Stimulated activated CD4-positive, alpha-beta T cell treated with anti-CD3 and anti-CD28 coated beads, Interleukin-12 subunit alpha, Interleukin-12 subunit beta, amount 100 ng/mL, for 24 hours (primary cell): ENCODE data around the gene ARHGAP31.
"Not testable (repeated sequence)": the region's sequence is repeated elsewhere in the genome, so short reads cannot be mapped to it uniquely, and the experiment has no call there.

Experiments
- DNase-seq, 2 experiments: peaks; one replicate each; pipeline ENCODE4 v3.0.0-alpha.2; 2020; ENCODE audit warnings: low read depth in 2 of 2

Gene ARHGAP31, protein sequence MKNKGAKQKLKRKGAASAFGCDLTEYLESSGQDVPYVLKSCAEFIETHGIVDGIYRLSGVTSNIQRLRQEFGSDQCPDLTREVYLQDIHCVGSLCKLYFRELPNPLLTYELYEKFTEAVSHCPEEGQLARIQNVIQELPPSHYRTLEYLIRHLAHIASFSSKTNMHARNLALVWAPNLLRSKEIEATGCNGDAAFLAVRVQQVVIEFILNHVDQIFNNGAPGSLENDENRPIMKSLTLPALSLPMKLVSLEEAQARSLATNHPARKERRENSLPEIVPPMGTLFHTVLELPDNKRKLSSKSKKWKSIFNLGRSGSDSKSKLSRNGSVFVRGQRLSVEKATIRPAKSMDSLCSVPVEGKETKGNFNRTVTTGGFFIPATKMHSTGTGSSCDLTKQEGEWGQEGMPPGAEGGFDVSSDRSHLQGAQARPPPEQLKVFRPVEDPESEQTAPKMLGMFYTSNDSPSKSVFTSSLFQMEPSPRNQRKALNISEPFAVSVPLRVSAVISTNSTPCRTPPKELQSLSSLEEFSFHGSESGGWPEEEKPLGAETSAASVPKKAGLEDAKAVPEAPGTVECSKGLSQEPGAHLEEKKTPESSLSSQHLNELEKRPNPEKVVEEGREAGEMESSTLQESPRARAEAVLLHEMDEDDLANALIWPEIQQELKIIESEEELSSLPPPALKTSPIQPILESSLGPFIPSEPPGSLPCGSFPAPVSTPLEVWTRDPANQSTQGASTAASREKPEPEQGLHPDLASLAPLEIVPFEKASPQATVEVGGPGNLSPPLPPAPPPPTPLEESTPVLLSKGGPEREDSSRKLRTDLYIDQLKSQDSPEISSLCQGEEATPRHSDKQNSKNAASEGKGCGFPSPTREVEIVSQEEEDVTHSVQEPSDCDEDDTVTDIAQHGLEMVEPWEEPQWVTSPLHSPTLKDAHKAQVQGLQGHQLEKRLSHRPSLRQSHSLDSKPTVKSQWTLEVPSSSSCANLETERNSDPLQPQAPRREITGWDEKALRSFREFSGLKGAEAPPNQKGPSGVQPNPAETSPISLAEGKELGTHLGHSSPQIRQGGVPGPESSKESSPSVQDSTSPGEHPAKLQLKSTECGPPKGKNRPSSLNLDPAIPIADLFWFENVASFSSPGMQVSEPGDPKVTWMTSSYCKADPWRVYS (N-terminal part only)

DNA sequence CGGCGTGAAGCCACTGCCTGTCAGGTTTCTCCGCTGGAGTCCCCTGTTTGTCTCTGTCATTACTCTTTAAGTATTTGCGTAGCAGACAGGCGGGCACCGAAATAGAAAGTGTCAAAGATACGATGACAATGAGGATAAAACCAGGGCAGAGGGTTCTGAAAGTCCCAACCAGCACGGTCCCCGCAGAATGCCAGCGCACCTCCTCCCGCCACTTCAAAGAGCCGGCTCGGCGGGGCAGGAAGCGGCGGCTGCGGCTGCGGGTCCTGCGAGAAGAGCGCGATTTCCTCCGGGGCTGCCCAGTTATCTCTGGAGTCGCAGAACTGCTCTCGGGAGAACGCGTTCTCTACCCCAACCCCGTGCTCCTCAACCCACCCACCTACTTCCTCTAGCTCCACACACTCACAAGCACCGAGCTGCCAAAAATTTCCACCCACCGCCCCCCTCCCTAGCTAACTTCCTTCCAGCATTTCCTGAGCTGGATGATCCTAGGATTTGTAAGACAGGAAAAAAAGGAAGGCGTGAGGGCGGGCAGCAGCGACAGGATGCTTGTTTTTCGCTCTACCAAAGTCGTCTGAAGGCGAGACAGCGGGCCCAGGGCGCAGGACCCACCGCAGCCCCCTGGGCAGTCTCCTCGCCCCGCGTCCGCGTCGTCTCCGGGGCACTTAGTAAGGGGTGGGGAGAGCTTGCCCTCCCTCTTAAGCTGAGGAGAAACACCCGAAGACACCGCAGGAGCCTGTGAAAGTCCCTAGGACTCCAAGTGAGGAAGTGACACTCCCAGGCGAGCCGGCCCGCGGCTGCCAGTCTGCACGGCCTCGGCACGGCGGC, at the start of gene ARHGAP31:
TSS of gene ARHGAP31 (plus strand) at position 513 of the 825 bp plus-strand sequence. CDS start 522 bp downstream, outside the sequence.
- DNase-seq = peak; percentile 75 to 85

DNA sequence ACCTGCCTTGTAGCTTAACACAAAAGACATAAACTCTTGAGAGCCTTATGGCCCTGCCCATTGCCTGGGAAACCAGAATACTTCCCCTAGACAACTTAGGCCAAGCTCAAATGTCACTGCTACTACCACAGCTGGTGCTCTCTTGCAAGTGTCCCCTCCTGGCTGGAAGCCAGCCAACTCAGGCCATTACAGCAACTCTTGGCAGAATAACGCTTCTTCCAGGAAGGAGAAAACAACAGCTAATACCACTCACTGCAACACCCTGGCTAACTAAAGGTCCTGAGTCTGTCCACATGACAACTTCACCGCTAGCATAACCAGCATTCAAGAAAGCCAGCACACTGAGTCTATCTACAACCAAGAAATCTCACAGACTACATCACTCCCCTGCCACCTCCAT, 48.4 kb upstream of the ARHGAP31 start:
- no peak for DNase-seq

DNA sequence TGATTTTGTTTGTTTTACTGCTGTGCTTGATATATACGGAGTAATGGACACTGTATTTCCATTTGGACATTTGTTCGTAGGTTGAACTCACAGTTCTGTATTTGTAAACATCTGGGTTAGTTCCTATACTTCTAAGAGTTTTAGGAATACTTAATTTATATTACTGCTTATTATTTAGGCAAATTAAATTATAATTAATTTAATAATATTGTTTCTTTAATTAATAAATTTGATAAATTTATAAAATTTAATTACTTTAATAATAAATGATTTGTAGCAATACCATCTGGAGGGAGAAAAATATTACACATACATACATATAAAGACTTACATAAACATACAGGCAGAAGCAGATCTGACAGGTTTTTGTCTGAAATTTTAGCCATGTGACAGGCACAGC, 39.0 kb upstream of the ARHGAP31 start:
- DNase-seq = no peak

DNA sequence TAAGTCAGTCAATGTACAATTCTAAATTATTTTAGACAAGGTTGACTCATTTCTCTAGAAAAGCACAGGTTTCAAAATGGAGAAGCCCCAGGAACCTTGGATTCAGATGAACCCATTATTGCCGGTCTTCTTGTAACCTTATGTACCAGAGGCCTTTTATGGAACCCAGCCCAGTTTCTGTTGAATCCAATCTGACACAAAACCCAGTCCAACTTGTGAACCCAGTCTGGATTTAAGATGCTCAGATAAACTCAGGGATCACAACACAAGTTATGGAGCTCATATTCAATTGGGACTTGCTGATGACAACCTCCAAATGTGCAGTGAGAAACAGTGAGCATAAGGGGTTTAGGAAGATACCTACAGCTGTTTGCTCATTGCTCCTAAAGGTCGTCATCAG, 37.1 kb upstream of the ARHGAP31 start:
- DNase-seq = no peak

DNA sequence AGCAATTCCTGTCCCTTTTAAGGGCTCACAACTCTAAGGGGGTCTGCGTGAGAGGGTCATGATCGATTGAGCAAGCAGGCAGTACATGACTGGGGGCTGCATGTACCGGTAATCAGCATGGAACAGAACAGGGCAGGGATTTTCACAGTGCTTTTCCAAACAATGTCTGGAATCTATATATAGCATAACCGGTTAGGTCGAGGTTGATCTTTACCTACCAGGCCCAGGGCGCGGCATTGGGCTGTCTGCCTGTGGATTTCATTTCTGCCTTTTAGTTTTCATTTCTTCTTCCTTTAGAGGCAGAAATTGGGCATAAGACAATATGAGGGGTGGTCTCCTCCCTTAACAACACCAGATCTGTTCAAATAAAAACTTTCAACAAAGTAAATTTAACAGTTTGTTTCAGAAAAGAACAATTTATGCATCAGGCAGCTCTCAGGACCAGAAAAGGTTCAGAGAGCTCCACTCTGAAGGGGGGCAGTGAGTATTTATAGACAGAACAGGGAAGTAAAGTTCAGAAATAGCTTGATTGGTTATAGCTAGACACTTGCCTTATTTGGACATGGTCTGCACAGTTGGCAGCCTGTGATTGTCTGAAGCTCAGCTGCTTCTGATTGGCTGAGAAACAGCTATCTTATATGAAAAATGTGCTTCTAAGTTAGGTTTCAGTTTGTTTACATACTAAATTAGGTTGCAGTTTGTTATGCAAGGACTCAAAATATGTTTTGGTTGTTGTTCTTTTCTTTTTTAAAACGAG, 36.4 kb upstream of the ARHGAP31 start:
- DNase-seq = no peak

DNA sequence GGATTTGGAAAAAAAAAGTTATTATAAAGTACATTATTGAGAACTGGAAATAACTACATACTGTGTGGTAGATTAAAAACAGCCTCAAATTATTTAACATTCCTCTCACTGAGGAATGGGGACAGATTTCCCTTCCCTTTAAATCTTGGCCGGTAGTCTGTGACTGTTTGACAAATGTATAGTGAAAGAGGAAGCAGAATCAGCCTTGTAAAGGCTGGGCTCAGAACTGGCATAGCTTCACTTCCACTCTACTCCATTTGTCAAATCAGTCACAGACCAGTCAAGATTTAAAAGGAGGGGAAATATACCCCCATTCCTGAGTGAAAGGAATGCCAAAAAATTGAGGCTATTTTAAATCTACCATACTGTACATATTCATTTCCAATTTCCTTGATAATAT, 35.3 kb upstream of the ARHGAP31 start:
- DNase-seq = no peak

DNA sequence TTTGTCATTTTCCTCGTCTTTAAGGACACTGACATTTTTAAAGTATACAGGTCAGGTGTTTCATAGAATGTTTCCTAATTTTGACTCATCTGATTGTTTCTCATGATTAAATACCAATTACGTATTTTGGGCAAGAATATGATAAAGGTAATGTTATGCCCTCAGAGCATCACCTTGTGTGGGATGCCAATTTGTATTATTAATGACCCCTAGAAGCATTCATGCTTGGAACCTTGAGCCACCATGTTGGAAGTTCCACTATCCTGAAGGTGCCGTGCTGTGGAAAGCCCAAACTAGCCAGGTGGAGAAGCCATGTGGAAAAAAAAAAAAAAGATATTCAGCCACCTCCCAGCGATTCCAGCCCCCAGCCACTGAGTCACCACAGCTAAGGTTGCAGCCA, 34.4 kb upstream of the ARHGAP31 start:
- no peak for DNase-seq

DNA sequence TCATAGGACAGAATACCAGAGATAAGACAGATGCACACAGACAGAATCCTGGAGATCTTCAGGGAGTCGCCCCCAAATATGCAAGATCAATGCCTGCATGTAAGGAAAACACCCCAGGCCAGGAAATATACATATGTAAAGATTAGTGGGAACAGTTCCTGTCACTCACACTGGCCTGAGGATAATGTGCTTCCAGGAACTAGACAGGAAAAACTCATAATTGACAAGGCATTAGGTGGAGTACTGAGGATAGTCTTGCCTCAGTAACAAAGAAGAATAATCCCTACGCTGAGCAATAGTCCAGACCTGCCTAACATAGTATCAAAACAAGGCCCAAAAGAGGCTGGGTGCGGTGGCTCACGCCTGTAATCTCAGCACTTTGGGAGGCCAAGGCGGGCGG, 33.1 kb upstream of the ARHGAP31 start:
- no peak for DNase-seq

DNA sequence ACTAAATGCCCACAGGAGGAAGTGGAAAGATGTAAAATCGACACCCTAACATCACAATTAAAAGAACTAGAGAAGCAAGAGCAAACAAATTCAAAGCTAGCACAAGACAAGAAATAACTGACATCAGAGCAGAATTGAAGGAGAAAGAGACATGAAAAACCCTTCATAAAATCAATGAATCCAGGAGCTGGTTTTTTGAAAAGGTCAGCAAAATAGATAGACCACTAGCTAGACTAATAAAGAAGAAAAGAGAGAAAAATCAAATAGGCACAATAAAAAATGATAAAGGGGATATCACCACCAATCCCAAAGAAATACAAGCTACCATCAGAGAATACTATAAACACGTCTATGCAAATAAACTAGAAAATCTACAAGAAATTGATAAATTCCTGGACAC, 24.0 kb upstream of the ARHGAP31 start:
- not testable (repeated sequence) for DNase-seq

DNA sequence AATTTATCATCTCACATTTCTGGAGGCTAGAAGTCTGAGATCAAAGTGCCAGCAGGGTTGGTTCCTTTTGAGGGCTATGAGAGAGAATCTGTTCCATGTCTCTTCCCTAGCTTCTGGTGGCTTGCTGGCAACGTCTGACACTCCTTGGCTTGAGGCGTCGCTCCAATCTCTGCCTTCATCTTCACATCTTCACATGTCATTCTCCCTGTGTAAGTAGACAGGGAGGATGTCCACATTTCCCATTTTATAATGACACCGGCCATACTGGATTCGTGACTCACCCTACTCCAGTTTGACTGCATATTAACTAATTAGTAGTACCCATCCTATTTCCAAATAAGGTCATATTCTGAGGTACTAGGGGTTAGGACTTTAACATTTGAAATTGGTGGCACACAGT, 17.5 kb upstream of the ARHGAP31 start:
- no peak for DNase-seq

DNA sequence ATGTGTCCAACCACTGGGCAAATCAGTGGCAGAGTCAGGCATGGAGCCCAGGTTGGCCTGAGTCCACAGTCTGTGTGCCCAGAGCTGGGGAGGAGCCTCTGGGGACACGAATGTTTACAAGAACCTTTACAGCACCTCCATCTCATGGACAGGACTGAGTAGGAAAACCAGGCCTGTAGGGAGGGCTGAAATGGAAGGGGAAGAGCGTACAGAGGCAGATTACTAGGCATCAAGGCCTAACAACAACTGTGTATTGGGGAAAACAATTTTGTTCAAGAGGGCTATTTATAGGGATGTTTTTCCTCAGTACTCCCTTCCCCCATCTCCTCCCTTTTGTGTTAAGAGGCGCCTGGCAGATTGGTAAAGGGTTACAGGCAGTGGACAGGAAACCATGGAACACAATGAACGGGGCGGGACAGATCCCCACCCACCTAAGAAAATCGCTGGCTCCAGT, 15.1 kb upstream of the ARHGAP31 start:
- DNase-seq = no peak

DNA sequence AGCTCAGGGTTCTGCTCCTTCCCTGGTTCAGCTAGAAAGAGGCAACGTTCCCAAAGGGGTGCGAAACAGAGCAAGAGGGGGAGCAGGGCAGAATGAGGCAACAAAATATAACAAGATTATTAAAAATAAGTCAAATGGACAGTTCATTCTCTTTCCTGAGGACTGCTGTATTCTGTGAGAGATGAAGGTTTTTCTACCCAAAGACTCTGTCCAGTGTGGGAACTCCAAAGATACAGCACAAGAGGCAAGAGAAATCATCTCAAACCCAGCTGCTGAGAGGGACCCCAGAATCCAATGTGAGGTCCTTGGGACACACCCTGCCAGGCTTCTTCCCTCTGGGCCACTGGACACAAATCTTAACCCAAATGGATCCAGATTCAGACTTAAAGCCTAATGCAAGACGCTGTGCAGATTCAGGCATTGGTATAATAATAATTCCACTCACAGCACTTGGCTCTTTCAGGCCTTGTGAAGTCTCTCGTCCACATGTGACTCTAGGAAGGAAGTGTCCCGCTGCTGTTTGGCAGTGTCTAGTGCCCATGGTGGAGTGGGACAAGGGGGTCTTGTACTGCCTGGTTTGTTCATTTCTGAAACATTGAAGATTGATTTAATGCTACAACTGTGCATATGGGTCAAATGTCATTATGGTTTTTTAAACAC, 14.5 kb upstream of the ARHGAP31 start:
- DNase-seq = no peak

DNA sequence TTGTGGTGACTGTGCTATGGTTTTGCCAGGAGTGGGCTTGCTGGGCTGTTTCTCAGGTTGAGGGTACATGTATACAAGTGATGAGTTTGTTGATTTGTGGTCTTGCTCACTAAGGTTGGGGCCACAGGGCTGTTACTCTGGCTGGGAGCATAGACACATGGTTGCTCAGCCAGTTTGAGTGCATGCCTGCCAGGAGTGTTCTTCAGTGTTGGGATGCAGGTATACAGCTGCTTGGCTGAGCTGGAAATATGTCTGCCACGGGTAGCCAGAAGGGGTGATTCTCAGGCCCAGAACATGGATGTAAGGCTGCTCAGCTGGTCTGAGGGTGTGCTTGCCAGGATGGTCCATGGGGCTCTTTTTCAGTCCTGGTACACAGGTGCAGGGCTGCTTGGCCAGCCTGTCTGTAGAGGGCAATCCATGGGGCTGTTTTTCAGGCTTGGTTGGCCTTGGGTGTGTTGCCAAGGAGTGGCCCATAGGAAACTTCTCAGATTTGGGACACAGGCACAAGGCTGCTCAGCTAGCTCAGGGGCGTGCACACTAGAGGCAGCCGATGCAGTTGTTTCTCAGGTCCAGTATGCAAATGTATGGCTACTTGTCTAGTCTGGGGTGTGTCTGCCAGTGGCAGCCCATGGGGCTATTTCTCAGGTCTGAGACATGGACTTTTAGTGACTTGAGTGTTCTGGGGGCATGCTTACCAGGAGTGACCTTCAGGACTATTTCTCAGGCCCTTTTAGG, 5.3 kb upstream of the ARHGAP31 start:
- DNase-seq = no peak

DNA sequence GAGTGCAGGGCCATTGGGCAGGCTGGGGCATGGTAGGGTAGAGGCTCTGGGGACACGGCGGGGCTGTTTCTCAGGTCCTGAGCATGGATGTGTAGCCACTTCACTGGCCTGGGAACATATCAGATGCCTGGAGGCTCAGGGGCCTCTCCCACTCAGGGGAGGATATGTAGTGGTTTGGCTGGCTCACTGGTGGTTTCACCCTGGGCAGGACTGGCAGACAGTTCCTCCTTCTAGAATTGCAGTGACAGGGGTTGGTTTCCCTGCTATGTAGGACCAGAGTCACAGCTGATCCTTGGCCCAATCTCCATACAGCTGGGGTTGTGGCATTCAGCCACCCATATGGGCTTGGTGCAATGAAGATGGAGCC, 4.8 kb upstream of the ARHGAP31 start:
- no peak for DNase-seq

DNA sequence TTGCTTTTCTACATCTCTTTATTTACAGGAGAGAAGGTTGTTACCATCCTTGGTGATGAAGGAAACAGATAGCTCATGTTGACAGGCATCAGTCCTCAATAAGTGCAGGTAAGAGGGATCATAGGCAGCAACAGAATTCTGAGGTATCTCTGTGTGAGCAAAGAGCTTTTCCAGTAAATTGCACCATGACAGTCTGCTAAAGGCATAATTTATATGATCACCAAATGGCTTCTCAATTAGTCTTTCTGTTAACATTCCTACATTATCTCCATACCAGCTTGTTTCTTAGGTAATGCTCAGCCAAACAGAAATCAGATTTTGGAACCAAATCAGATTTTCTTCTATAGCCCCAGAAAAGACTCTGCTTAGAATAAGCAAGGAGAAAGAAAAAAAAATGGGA, 3.6 kb upstream of the ARHGAP31 start:
- DNase-seq = no peak

DNA sequence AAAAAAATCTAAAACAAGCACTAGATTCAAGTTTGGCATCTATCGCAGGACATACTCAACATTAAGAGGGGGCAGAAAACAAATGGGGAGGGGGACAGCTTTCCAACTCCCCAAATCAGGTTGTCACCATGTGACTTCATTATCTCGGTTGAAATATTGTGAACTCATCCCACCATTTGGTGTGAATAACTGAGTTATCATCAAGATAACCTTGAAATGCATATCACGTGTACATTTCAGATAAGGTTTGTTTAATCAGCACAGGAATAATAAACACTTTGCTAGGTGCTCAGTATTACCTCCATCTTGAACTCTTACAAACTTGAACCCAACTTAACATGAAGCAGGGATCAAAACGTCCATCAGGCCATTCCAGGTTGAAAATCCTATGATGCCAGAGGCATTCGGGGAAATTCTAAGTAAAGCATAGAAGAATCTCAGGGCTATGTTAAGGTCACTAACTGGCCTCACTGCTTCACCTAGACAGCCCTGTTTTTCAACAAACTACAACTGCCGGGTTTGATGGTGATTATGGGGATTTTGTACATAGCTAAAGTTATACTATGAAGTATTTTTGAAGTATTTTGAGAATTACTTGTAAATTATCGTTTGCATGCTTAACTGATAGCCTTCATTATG, 3.0 kb upstream of the ARHGAP31 start:
- DNase-seq = no peak

DNA sequence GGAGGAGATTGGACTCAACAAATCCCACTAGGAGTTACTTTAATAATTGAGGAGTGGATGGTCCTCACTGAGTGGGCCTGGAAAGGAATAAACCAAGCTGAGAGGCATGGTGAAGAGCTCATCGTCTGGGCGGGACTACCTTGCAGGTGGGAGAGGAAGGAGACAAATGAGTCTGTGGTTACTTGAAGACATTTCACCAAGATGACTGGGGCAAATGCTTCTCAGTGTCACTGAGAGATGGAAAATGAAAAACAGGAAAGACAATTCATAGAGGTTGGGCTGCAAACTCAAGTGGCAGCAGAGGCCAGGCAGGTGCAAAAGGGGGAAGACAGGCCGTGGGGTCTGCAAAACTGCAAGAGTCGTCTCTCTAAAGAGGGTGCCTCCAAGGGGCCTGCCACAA, 1.5 kb upstream of the ARHGAP31 start:
- DNase-seq = no peak

DNA sequence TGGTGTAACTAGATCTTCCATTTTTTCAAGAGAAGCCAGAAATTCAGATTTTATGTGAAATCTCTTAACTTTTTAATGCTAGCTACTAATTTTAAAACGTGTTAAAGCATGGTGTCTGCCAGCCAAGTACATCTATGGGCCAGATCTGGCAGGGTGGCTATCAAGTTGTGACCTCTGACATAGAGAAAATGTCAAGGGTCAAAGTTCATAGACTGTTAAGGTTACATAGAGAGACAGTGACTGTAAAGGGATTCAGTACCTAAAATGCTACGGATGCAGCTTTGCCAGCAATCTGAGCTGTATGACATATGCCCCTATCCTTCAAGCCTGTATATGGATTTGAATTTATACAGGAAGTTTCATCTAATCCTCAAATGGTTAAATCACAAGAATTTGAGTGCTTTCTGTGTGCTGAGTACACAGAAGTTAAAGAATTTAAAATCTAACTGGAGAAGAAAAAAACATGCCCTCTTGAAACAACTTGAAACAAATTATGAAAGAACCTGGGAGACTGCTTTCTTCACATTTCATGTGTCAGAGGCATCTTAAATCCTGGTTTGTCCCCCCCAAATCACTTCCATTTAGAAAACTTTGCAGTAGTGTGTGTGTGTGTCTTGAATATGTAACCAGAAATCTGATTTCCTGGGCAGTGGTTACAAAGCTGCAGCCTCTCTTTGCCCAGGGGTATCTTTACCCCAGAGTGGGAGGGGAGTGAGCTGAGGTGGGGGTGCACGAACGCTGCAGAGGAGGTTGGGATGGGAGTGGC, 895 bp upstream of the ARHGAP31 start:
- DNase-seq = no peak
